ENCODE data around the gene SCAP. TPM values are rescaled to one million over a fixed set of nuclear protein-coding genes. Genes with fewer than 3 reads are reported as not detected.

The SCAP gene
- total and polyA plus RNA-seq, 12 donors: 31.7 to 56.7 (median 40.4) TPM

- no peak overlapping the region for H3K27ac ChIP-seq
- intact Hi-C loops (cut with DNase I): no loop called here
- 87% methylated on average over 11 of the region's 11 CpGs for WGBS, 2 donors
- no peak overlapping the region for H3K4me3 ChIP-seq
- ATAC-seq: no peak
- no peaks in the 10 kb centered on the region for H3K9me3 ChIP-seq
- no peak for TF ChIP-seq CTCF (IDR thresholded peaks at IDR 0.05)
- H3K4me1 ChIP-seq: peaks cover 10 to 24% (median 16%) of the 10 kb centered on the region in 9 donors
- DNase-seq: no peak
- peaks cover 0 to 81% (median 10%) of the 10 kb centered on the region in 9 donors for H3K36me3 ChIP-seq
- H3K27me3 ChIP-seq: no peaks in the 10 kb centered on the region
Observed at GRCh38 chr3:47425383-47425778, 50.4 kb downstream of the SCAP start.

- peaks cover 10 to 24% (median 16%) of the 10 kb centered on the region in 9 donors for H3K4me1 ChIP-seq
- no peak for ATAC-seq
- no peak overlapping the region for H3K4me3 ChIP-seq
- peaks cover 0 to 81% (median 10%) of the 10 kb centered on the region in 9 donors for H3K36me3 ChIP-seq
- no peak for TF ChIP-seq CTCF (IDR thresholded peaks at IDR 0.05)
- intact Hi-C loops (cut with DNase I): loop anchor here in 4 of 10 donors (1.0 to 5.0 kb wide), 2 partner anchors 18 to 53 kb away; partner anchors contain the start of gene SCAP (in 3 of the 4)
- H3K9me3 ChIP-seq: no peaks in the 10 kb centered on the region
- 91 to 92% methylated on average over 15 of the region's 15 CpGs for WGBS, 2 donors
- no peaks in the 10 kb centered on the region for H3K27me3 ChIP-seq
- H3K27ac ChIP-seq: no peak overlapping the region
- no peak for DNase-seq
Observed at GRCh38 chr3:47424434-47425382, 51.0 kb downstream of the SCAP start.

GRCh38 chr3:47423548-47424145 is 52.1 kb downstream of the SCAP start:
- no peak for TF ChIP-seq CTCF (IDR thresholded peaks at IDR 0.05)
- no peaks in the 10 kb centered on the region for H3K9me3 ChIP-seq
- no peak for ATAC-seq
- H3K27ac ChIP-seq: no peak overlapping the region
- intact Hi-C loops (cut with DNase I): loop anchor here in 6 of 10 donors (1.0 to 5.0 kb wide), 4 partner anchors 19 to 54 kb away; partner anchors contain the start of gene SCAP (in 4 of the 6)
- H3K36me3 ChIP-seq: peaks cover 0 to 85% (median 14%) of the 10 kb centered on the region in 9 donors
- H3K4me3 ChIP-seq: no peak overlapping the region
- WGBS, 2 donors: 93 to 97% methylated on average over 8 of the region's 8 CpGs
- peaks cover 10 to 24% (median 16%) of the 10 kb centered on the region in 9 donors for H3K4me1 ChIP-seq
- no peaks in the 10 kb centered on the region for H3K27me3 ChIP-seq
- no peak for DNase-seq

GRCh38 chr3:47422743-47423142 is 53.0 kb downstream of the SCAP start:
- peaks cover 0 to 83% (median 14%) of the 10 kb centered on the region in 9 donors for H3K36me3 ChIP-seq
- H3K4me1 ChIP-seq: peaks cover 10 to 24% (median 16%) of the 10 kb centered on the region in 9 donors
- H3K27ac ChIP-seq: peak overlapping the region in 6 of 10 donors; percentile 9 to 81 (median 60)
- TF ChIP-seq CTCF (IDR thresholded peaks at IDR 0.05): no peak
- H3K27me3 ChIP-seq: no peaks in the 10 kb centered on the region
- 92 to 93% methylated on average over 9 of the region's 9 CpGs for WGBS, 2 donors
- ATAC-seq (no peak), DNase-seq (no peak)
- H3K9me3 ChIP-seq: no peaks in the 10 kb centered on the region
- intact Hi-C loops (cut with DNase I): loop anchor here in 5 of 10 donors (2.0 to 5.0 kb wide), 3 partner anchors 52 to 55 kb away; partner anchors contain the start of gene SCAP (in 4 of the 5)
- H3K4me3 ChIP-seq: no peak overlapping the region

All from heart right ventricle (tissue), 16 donors.